Ishikawa (cell line): ENCODE measurements around the gene FAT4.

ENCODE experiments used
- CEBPB ChIP-seq: IDR thresholded peaks from 2 replicates; pipeline ENCODE4 v1.6.1; 2012
- CREB1 ChIP-seq: IDR thresholded peaks from 2 replicates; pipeline ENCODE4 v1.6.1; 2012; ENCODE audit warnings: low read depth
- EGR1 ChIP-seq: IDR thresholded peaks from 2 replicates; pipeline ENCODE4 v1.6.1; 2012
- EP300 ChIP-seq: IDR thresholded peaks from 2 replicates; pipeline ENCODE4 v1.6.1; 2012; ENCODE audit warnings: borderline replicate concordance
- FOXM1 ChIP-seq: IDR thresholded peaks from 2 replicates; pipeline ENCODE4 v1.6.1; 2012; ENCODE audit warnings: low read depth, borderline replicate concordance
- MAX ChIP-seq: IDR thresholded peaks from 2 replicates; pipeline ENCODE4 v1.6.1; 2012
- NFIC ChIP-seq: IDR thresholded peaks from 2 replicates; pipeline ENCODE4 v1.6.1; 2012
- RAD21 ChIP-seq: IDR thresholded peaks from 2 replicates; pipeline ENCODE4 v1.6.1; 2012; ENCODE audit warnings: low read depth
- TAF1 ChIP-seq: IDR thresholded peaks from 2 replicates; pipeline ENCODE4 v1.6.1; 2012; ENCODE audit warnings: low read depth, mild to moderate bottlenecking
- TCF12 ChIP-seq: IDR thresholded peaks from 2 replicates; pipeline ENCODE4 v1.6.1; 2012; ENCODE audit warnings: low read depth
- TEAD4 ChIP-seq: IDR thresholded peaks from 2 replicates; pipeline ENCODE4 v1.6.1; 2012
- YY1 ChIP-seq: IDR thresholded peaks from 2 replicates; pipeline ENCODE4 v1.6.1; 2012; ENCODE audit warnings: low read depth
- ZBTB7A ChIP-seq: IDR thresholded peaks from 2 replicates; pipeline ENCODE4 v1.6.1; 2012; ENCODE audit warnings: low read depth
- TF ChIP-seq, protein P1 (sequence below): IDR thresholded peaks from 2 replicates; pipeline ENCODE4 v1.6.1; 2012; ENCODE audit warnings: low read depth, mild to moderate bottlenecking
- TF ChIP-seq, protein P2 (sequence below): IDR thresholded peaks from 2 replicates; pipeline ENCODE4 v1.6.1; 2012

The FAT4 gene

DNA sequence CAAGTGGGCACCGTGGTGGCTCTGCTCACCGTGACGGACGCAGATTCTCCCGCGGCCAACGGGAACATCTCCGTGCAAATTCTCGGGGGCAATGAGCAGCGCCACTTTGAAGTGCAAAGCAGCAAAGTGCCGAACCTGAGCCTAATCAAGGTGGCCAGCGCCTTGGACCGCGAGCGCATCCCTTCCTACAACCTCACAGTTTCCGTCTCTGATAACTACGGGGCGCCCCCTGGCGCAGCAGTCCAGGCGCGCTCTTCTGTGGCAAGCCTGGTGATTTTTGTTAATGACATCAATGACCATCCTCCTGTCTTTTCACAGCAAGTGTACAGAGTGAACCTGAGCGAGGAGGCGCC lies 2.7 kb downstream of the FAT4 start:
- TF ChIP-seq RAD21 (no peak), EGR1 (no peak)
- TF ChIP-seq, protein P1, sequence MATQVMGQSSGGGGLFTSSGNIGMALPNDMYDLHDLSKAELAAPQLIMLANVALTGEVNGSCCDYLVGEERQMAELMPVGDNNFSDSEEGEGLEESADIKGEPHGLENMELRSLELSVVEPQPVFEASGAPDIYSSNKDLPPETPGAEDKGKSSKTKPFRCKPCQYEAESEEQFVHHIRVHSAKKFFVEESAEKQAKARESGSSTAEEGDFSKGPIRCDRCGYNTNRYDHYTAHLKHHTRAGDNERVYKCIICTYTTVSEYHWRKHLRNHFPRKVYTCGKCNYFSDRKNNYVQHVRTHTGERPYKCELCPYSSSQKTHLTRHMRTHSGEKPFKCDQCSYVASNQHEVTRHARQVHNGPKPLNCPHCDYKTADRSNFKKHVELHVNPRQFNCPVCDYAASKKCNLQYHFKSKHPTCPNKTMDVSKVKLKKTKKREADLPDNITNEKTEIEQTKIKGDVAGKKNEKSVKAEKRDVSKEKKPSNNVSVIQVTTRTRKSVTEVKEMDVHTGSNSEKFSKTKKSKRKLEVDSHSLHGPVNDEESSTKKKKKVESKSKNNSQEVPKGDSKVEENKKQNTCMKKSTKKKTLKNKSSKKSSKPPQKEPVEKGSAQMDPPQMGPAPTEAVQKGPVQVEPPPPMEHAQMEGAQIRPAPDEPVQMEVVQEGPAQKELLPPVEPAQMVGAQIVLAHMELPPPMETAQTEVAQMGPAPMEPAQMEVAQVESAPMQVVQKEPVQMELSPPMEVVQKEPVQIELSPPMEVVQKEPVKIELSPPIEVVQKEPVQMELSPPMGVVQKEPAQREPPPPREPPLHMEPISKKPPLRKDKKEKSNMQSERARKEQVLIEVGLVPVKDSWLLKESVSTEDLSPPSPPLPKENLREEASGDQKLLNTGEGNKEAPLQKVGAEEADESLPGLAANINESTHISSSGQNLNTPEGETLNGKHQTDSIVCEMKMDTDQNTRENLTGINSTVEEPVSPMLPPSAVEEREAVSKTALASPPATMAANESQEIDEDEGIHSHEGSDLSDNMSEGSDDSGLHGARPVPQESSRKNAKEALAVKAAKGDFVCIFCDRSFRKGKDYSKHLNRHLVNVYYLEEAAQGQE, result no peak

DNA sequence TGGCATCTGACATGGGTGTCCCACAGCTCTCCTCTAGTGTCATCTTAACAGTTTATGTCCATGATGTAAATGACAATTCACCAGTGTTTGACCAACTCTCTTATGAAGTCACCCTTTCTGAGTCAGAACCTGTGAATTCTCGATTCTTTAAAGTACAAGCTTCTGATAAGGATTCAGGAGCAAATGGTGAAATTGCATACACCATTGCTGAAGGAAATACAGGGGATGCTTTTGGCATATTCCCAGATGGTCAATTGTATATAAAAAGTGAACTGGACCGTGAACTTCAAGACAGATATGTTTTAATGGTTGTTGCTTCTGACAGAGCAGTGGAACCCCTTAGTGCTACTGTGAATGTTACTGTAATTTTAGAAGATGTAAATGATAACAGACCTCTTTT lies 4.6 kb downstream of the FAT4 start:
- TF ChIP-seq, protein P2, sequence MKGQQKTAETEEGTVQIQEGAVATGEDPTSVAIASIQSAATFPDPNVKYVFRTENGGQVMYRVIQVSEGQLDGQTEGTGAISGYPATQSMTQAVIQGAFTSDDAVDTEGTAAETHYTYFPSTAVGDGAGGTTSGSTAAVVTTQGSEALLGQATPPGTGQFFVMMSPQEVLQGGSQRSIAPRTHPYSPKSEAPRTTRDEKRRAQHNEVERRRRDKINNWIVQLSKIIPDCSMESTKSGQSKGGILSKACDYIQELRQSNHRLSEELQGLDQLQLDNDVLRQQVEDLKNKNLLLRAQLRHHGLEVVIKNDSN, result no peak
- TF ChIP-seq EGR1, result no peak
- no peak for TF ChIP-seq TEAD4
- no peak for TF ChIP-seq NFIC
- no peak for TF ChIP-seq TCF12
- TF ChIP-seq FOXM1, result no peak
- TF ChIP-seq YY1, result no peak
- no peak for TF ChIP-seq TAF1
- TF ChIP-seq MAX, result no peak
- TF ChIP-seq RAD21, result no peak
- TF ChIP-seq ZBTB7A, result no peak
- no peak for TF ChIP-seq CREB1
- TF ChIP-seq, protein P1, result no peak
- no peak for TF ChIP-seq CEBPB
- no peak for TF ChIP-seq EP300

DNA sequence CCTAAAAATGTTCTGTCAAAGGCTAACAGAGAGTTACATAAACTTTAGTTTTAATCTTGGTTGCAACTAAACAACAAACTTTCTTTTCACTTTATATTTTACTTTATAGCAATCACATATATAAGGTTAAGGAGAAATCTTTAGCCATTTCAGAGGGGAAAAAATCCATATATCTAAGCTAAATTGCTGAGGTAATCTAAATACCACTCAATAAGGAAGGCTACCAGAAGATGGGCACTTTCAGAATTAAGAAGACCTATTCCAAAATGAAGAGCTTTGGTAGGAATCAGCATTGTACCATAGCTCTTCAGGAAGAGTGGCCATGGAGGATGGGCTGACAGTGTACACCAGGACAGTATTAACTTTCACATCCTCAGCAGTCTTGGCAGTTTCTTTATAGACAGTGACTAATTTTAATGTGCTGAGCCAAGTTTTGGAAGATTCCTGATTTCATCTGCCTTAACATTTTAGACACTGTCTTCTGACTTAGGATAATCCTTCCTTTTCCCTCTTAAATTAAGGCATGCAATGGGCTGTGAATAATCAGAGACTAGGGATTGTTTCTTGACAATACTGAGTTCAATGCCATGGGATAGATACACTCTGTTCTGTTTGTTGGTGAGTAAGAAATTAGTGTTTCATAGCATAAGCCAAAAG lies 7.1 kb downstream of the FAT4 start:
- TF ChIP-seq MAX (no peak), NFIC (no peak), CEBPB (no peak), TCF12 (no peak), YY1 (no peak), TAF1 (no peak), EP300 (no peak), RAD21 (no peak), FOXM1 (no peak), TEAD4 (no peak), CREB1 (no peak)

DNA sequence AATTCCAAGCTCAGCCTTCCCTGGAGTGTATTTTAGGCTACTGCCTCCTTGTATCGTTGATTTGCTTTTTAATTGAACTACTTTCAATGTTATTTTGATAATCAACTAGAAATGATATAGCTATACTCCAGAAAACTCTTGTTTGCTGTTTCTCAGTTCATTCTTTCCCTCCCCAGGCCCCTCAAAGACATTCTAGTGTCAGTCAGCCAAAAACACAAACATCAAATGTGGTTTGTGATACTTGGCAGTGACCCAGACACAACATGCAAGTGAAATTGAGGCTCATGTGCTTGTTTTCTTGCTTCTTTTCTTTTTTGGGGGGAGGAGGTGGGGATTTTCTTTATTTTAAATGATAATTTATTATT lies 7.6 kb downstream of the FAT4 start:
- TF ChIP-seq MAX, result no peak
- no peak for TF ChIP-seq EP300
- no peak for TF ChIP-seq ZBTB7A
- no peak for TF ChIP-seq CREB1
- TF ChIP-seq, protein P1, result no peak
- TF ChIP-seq TEAD4, result no peak
- TF ChIP-seq, protein P2, result no peak
- TF ChIP-seq RAD21, result no peak
- no peak for TF ChIP-seq TAF1
- no peak for TF ChIP-seq EGR1
- no peak for TF ChIP-seq YY1
- TF ChIP-seq CEBPB, result no peak
- no peak for TF ChIP-seq TCF12
- TF ChIP-seq FOXM1, result no peak
- no peak for TF ChIP-seq NFIC

GRCh38 chr4:125323654-125324053 lies 8.9 kb downstream of the FAT4 start:
- TF ChIP-seq, protein P1, result no peak
- TF ChIP-seq, protein P2, result no peak
- no peak for TF ChIP-seq TAF1
- TF ChIP-seq FOXM1, result no peak
- peak; percentile 68 for TF ChIP-seq NFIC
- peak; percentile 88 for TF ChIP-seq TEAD4
- TF ChIP-seq MAX, result no peak
- TF ChIP-seq EGR1, result no peak
- no peak for TF ChIP-seq CEBPB
